K562 (cell line): ENCODE results near the gene SHISA5. TPM values are rescaled to one million over a fixed set of nuclear protein-coding genes. Genes with fewer than 3 reads are reported as not detected.

Experiments used
- FOXJ2 ChIP-seq: fragments of 200-800 bp; sonication (Bioruptor generic); IDR thresholded peaks from 2 replicates; pipeline ENCODE4 v1.6.1; 2016; ENCODE audit warnings: missing genetic modification characterization, missing compliant biosample characterization
- NCOA1 ChIP-seq: fragments of 450-650 bp; IDR thresholded peaks from 2 replicates; pipeline ENCODE4 v1.6.1; 2016; ENCODE audit warnings: low read depth
- NRF1 ChIP-seq, 2 experiments: fragments of 450-650 bp; IDR thresholded peaks in 1 of 2; conservative IDR thresholded peaks in 1 of 2; 2 replicates each; pipeline ENCODE4 v1.6.1; 2014; ENCODE audit warnings: mild to moderate bottlenecking in 2 of 2
- SIX5 ChIP-seq, 2 experiments: IDR thresholded peaks; 2 replicates each; pipeline ENCODE4 v1.6.1; 2011; ENCODE audit warnings: low read length in 2 of 2, borderline replicate concordance in 1 of 2, low read depth in 1 of 2, mild to moderate bottlenecking in 1 of 2, moderate library complexity in 1 of 2; ENCODE audit not compliant: insufficient read depth in 1 of 2
- polyA plus RNA-seq, 8 experiments: library from polyadenylated mRNA; depleted of rRNA in 4 of 8; stranded (reverse) in 5 of 8; unstranded in 3 of 8; fragments of >200 nt; fragmentation: Nextera tagmentation in 2 of 8; fragmentation: Illumina TruSeq in 1 of 8; extraction: Ambion mirVana in 2 of 8; extraction: Trizol in 1 of 8; gene quantifications; 2 replicates each; pipeline versions ENCODE4 v1.2.1 to v1.2.3, GENCODE V29; 2011 to 2014; ENCODE audit warnings: inconsistent platforms in 1 of 8, missing spikeins in 1 of 8
- total RNA-seq, 7 experiments: library from RNA; depleted of rRNA in 6 of 7; stranded (reverse); fragments of >200 nt in 6 of 7; fragmentation: Illumina TruSeq in 2 of 7; extraction: Trizol in 2 of 7; gene quantifications; 2 replicates each; pipeline versions ENCODE4 v1.2.1 to v1.2.3, GENCODE V29; 2011 to 2021; ENCODE audit warnings: low replicate concordance in 1 of 7
- TF ChIP-seq, protein P1 (sequence below): fragments of 200-600 bp; sonication (generic); IDR thresholded peaks from one replicate; pipeline ENCODE4 v1.6.1; 2012; ENCODE audit warnings: mild to moderate bottlenecking, low read depth, low read length, inconsistent platforms
- TF ChIP-seq, protein P2 (sequence below): fragments of 250-450 bp; sonication (Bioruptor Pico); IDR thresholded peaks from 2 replicates; pipeline ENCODE4 v1.5.0; 2021
- TF ChIP-seq, protein P3 (sequence below): fragments of 250-450 bp; sonication (Bioruptor Pico); IDR thresholded peaks from 2 replicates; pipeline ENCODE4 v1.8.0; 2021; ENCODE audit warnings: moderate library complexity, mild to moderate bottlenecking, inconsistent platforms
- TF ChIP-seq, protein P4 (sequence below): fragments of 150-350 bp; conservative IDR thresholded peaks from 2 replicates; pipeline ENCODE4 v1.6.1; 2014; ENCODE audit warnings: low read length

SHISA5 gene
- total and polyA plus RNA-seq, 9 of the 15 experiments (the other 6 are each of a cell fraction or from before 2014, with no cell fraction given): 8.4 to 85.8 (median 56.1) TPM

DNA sequence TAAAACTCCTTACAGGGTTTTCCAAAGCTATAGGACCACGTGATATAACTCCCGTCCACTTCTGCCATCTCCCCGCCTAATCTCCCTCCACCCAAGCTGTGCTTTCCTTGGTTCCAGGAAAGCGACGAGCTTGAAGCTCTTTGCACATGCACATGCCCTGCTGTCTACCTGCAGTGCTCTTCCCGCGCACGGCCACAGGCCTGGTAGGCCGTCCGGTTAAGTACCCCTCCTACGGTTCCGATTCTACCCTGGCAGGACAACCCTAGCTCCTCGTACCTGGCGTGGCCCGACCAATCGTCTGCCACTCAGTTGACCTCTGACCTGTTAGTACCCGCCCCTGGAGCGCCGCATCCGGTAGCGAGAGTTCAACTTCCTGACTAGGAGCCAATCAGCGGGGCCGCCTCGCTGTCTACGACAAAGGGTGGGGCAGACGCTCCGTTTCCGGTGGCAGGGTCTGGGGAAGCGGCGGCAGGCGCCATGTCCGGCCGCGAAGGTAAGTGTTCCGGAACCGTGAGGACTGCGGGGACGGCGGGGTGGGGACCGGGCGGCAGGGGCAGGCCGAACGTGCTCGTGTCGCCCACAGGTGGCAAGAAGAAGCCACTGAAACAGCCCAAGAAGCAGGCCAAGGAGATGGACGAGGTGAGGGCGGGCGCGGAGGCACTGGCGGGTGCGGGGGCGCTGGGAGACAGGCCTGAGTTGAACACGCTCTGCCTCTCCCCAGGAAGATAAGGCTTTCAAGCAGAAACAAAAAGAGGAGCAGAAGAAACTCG lies 64.0 kb downstream of the SHISA5 start, which contains the start of the genes CCDC51 and TMA7 (continued):
- TF ChIP-seq, protein P1, sequence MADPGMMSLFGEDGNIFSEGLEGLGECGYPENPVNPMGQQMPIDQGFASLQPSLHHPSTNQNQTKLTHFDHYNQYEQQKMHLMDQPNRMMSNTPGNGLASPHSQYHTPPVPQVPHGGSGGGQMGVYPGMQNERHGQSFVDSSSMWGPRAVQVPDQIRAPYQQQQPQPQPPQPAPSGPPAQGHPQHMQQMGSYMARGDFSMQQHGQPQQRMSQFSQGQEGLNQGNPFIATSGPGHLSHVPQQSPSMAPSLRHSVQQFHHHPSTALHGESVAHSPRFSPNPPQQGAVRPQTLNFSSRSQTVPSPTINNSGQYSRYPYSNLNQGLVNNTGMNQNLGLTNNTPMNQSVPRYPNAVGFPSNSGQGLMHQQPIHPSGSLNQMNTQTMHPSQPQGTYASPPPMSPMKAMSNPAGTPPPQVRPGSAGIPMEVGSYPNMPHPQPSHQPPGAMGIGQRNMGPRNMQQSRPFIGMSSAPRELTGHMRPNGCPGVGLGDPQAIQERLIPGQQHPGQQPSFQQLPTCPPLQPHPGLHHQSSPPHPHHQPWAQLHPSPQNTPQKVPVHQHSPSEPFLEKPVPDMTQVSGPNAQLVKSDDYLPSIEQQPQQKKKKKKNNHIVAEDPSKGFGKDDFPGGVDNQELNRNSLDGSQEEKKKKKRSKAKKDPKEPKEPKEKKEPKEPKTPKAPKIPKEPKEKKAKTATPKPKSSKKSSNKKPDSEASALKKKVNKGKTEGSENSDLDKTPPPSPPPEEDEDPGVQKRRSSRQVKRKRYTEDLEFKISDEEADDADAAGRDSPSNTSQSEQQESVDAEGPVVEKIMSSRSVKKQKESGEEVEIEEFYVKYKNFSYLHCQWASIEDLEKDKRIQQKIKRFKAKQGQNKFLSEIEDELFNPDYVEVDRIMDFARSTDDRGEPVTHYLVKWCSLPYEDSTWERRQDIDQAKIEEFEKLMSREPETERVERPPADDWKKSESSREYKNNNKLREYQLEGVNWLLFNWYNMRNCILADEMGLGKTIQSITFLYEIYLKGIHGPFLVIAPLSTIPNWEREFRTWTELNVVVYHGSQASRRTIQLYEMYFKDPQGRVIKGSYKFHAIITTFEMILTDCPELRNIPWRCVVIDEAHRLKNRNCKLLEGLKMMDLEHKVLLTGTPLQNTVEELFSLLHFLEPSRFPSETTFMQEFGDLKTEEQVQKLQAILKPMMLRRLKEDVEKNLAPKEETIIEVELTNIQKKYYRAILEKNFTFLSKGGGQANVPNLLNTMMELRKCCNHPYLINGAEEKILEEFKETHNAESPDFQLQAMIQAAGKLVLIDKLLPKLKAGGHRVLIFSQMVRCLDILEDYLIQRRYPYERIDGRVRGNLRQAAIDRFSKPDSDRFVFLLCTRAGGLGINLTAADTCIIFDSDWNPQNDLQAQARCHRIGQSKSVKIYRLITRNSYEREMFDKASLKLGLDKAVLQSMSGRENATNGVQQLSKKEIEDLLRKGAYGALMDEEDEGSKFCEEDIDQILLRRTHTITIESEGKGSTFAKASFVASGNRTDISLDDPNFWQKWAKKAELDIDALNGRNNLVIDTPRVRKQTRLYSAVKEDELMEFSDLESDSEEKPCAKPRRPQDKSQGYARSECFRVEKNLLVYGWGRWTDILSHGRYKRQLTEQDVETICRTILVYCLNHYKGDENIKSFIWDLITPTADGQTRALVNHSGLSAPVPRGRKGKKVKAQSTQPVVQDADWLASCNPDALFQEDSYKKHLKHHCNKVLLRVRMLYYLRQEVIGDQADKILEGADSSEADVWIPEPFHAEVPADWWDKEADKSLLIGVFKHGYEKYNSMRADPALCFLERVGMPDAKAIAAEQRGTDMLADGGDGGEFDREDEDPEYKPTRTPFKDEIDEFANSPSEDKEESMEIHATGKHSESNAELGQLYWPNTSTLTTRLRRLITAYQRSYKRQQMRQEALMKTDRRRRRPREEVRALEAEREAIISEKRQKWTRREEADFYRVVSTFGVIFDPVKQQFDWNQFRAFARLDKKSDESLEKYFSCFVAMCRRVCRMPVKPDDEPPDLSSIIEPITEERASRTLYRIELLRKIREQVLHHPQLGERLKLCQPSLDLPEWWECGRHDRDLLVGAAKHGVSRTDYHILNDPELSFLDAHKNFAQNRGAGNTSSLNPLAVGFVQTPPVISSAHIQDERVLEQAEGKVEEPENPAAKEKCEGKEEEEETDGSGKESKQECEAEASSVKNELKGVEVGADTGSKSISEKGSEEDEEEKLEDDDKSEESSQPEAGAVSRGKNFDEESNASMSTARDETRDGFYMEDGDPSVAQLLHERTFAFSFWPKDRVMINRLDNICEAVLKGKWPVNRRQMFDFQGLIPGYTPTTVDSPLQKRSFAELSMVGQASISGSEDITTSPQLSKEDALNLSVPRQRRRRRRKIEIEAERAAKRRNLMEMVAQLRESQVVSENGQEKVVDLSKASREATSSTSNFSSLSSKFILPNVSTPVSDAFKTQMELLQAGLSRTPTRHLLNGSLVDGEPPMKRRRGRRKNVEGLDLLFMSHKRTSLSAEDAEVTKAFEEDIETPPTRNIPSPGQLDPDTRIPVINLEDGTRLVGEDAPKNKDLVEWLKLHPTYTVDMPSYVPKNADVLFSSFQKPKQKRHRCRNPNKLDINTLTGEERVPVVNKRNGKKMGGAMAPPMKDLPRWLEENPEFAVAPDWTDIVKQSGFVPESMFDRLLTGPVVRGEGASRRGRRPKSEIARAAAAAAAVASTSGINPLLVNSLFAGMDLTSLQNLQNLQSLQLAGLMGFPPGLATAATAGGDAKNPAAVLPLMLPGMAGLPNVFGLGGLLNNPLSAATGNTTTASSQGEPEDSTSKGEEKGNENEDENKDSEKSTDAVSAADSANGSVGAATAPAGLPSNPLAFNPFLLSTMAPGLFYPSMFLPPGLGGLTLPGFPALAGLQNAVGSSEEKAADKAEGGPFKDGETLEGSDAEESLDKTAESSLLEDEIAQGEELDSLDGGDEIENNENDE: no peak
- TF ChIP-seq SIX5 (IDR thresholded peaks at IDR 0.05; ENCODE audit: borderline replicate concordance in 1 of 2, insufficient read depth in 1 of 2, low read depth in 1 of 2, low read length in 2 of 2) (no peak), FOXJ2 (tag) (no peak), NRF1 (conservative IDR thresholded peaks at IDR 0.05 in 1 of 2, IDR thresholded peaks at IDR 0.05 in 1 of 2) (peak; percentile 40 to 49; a peak in 3 of 4 replicates), NCOA1 (0 out of 2 replicates have a peak, but pooled peaks have one; percentile 10)
- TF ChIP-seq, protein P2, sequence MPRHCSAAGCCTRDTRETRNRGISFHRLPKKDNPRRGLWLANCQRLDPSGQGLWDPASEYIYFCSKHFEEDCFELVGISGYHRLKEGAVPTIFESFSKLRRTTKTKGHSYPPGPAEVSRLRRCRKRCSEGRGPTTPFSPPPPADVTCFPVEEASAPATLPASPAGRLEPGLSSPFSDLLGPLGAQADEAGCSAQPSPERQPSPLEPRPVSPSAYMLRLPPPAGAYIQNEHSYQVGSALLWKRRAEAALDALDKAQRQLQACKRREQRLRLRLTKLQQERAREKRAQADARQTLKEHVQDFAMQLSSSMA: no peak
- TF ChIP-seq, protein P3, sequence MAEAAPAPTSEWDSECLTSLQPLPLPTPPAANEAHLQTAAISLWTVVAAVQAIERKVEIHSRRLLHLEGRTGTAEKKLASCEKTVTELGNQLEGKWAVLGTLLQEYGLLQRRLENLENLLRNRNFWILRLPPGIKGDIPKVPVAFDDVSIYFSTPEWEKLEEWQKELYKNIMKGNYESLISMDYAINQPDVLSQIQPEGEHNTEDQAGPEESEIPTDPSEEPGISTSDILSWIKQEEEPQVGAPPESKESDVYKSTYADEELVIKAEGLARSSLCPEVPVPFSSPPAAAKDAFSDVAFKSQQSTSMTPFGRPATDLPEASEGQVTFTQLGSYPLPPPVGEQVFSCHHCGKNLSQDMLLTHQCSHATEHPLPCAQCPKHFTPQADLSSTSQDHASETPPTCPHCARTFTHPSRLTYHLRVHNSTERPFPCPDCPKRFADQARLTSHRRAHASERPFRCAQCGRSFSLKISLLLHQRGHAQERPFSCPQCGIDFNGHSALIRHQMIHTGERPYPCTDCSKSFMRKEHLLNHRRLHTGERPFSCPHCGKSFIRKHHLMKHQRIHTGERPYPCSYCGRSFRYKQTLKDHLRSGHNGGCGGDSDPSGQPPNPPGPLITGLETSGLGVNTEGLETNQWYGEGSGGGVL (CRISPR knock-in tag): no peak
- TF ChIP-seq, protein P4, sequence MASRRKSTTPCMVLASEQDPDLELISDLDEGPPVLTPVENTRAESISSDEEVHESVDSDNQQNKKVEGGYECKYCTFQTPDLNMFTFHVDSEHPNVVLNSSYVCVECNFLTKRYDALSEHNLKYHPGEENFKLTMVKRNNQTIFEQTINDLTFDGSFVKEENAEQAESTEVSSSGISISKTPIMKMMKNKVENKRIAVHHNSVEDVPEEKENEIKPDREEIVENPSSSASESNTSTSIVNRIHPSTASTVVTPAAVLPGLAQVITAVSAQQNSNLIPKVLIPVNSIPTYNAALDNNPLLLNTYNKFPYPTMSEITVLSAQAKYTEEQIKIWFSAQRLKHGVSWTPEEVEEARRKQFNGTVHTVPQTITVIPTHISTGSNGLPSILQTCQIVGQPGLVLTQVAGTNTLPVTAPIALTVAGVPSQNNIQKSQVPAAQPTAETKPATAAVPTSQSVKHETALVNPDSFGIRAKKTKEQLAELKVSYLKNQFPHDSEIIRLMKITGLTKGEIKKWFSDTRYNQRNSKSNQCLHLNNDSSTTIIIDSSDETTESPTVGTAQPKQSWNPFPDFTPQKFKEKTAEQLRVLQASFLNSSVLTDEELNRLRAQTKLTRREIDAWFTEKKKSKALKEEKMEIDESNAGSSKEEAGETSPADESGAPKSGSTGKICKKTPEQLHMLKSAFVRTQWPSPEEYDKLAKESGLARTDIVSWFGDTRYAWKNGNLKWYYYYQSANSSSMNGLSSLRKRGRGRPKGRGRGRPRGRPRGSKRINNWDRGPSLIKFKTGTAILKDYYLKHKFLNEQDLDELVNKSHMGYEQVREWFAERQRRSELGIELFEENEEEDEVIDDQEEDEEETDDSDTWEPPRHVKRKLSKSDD: no peak
